K562 (cell line): ENCODE data around the gene SARS2. TPM values are rescaled to one million over a fixed set of nuclear protein-coding genes. Genes with fewer than 3 reads are reported as not detected.

Source experiments
- ATAC-seq: fragments of 200-7000 bp; cut with Tn5 transposase; 3 replicates; pipeline ENCODE4 v1.9.1; 2020; ENCODE audit warnings: moderate library complexity
- BruUV-seq: library from RNA; stranded (reverse); fragments of 400-500 nt; replicated peaks from 2 replicates; lab custom pipeline; 2021; lab: Mats Ljungman, UMichigan
- CTCF ChIA-PET: fragments of 300-600 bp; formaldehyde crosslinking; extraction: SDS; loops from one replicate; lab custom pipeline; 2021; ENCODE audit warnings: low intra/inter-chr PET ratio; lab: Yijun Ruan, JAX
- POLR2A ChIA-PET: fragments of 300-600, 350-650 bp; sonication (Branson Sonifier 250); formaldehyde crosslinking; extraction: SDS; loops from one replicate; lab custom pipeline; 2021; ENCODE audit warnings: antibody characterized with exemption, inconsistent platforms; lab: Yijun Ruan, JAX
- DNase-seq, 4 experiments: peaks; one replicate each; pipeline versions ENCODE4 v3.0.0 to v3.0.0-alpha.2; 2011 to 2018; ENCODE audit warnings: low spot score in 3 of 4, mixed read lengths in 3 of 4; ENCODE audit errors: extremely low read depth in 1 of 4
- FAIRE-seq: peaks from 2 replicates; lab custom pipeline; 2011; peaks lifted over from hg19 to GRCh38; lab: Jason Lieb, UNC
- H2AFZ ChIP-seq: 2 replicates; pipeline ENCODE4 v1.6.0; 2011; ENCODE audit warnings: low read depth, low read length, control low read depth, inconsistent platforms
- H3K27ac ChIP-seq: fragments of 200-600 bp; 3 replicates; pipeline ENCODE4 v1.8.0; 2011; ENCODE audit warnings: low read depth, mild to moderate bottlenecking, control low read depth, inconsistent platforms, low read length, moderate library complexity, mixed read lengths; ENCODE audit errors: extremely low read depth
- H3K27me3 ChIP-seq, 2 experiments: fragments of 300-600 bp in 1 of 2; 2 replicates in 1 of 2; 3 replicates in 1 of 2; pipeline versions ENCODE4 v1.6.0 to v1.8.0; 2011; ENCODE audit warnings: inconsistent platforms in 2 of 2, low read length in 2 of 2, mild to moderate bottlenecking in 1 of 2, mixed read lengths in 1 of 2, moderate library complexity in 1 of 2; ENCODE audit not compliant: control insufficient read depth in 2 of 2, insufficient read depth in 2 of 2
- H3K36me3 ChIP-seq: fragments of 300-600 bp; 3 replicates; pipeline ENCODE4 v1.8.0; 2011; ENCODE audit warnings: mild to moderate bottlenecking, low read length, inconsistent platforms; ENCODE audit not compliant: control insufficient read depth, insufficient read depth
- H3K4me1 ChIP-seq, 2 experiments: fragments of 200-600 bp in 1 of 2; replicated peaks in 1 of 2; 2 replicates in 1 of 2; 3 replicates in 1 of 2; pipeline versions ENCODE4 v1.5.1 to v1.8.0; 2011; ENCODE audit warnings: inconsistent platforms in 2 of 2, low read length in 2 of 2, mild to moderate bottlenecking in 1 of 2, mixed read lengths in 1 of 2, moderate library complexity in 1 of 2; ENCODE audit not compliant: control insufficient read depth in 2 of 2, insufficient read depth in 2 of 2
- H3K4me2 ChIP-seq: 2 replicates; pipeline ENCODE4 v1.6.1; 2011; ENCODE audit warnings: low read length, control low read depth, inconsistent platforms, mixed read lengths; ENCODE audit not compliant: insufficient read depth
- H3K4me3 ChIP-seq: fragments of 200-600 bp; sonication (generic), shearing (Covaris generic); 2 replicates; pipeline ENCODE4 v1.5.1; 2016; ENCODE audit warnings: control low read depth, inconsistent platforms
- H3K79me2 ChIP-seq: fragments of 200-600 bp; 3 replicates; pipeline ENCODE4 v1.8.0; 2011; ENCODE audit warnings: low read length, inconsistent platforms; ENCODE audit not compliant: control insufficient read depth, insufficient read depth
- H3K9ac ChIP-seq, 2 experiments: 2 replicates each; pipeline versions ENCODE4 v1.6.0 to v1.6.1; 2011; ENCODE audit warnings: low read depth in 2 of 2, low read length in 2 of 2, control low read depth in 1 of 2, inconsistent platforms in 1 of 2, mild to moderate bottlenecking in 1 of 2, mixed read lengths in 1 of 2; ENCODE audit not compliant: insufficient read depth in 1 of 2
- H3K9me1 ChIP-seq: one replicate; pipeline ENCODE4 v1.6.0; 2011; ENCODE audit warnings: inconsistent platforms, mild to moderate bottlenecking, low read length, moderate library complexity; ENCODE audit not compliant: control insufficient read depth, insufficient read depth
- H3K9me3 ChIP-seq: replicated peaks from 2 replicates; pipeline ENCODE4 v1.5.1; 2011; ENCODE audit warnings: low read depth, low read length, inconsistent platforms; ENCODE audit not compliant: control insufficient read depth, insufficient read depth
- H4K20me1 ChIP-seq: replicated peaks from 2 replicates; pipeline ENCODE4 v1.6.1; 2011; ENCODE audit warnings: low read length, inconsistent platforms, mixed read lengths; ENCODE audit not compliant: control insufficient read depth, insufficient read depth
- NR2C1 ChIP-seq, 2 experiments: fragments of 450-650 bp; IDR thresholded peaks; 2 replicates each; pipeline ENCODE4 v1.6.1; 2017; ENCODE audit warnings: mild to moderate bottlenecking in 2 of 2, antibody characterized with exemption in 1 of 2, inconsistent platforms in 1 of 2, missing compliant biosample characterization in 1 of 2, missing genetic modification characterization in 1 of 2
- PHF20 ChIP-seq: fragments of 450-650 bp; IDR thresholded peaks from 2 replicates; pipeline ENCODE4 v1.6.1; 2018; ENCODE audit not compliant: partially characterized antibody
- SIX5 ChIP-seq, 2 experiments: IDR thresholded peaks; 2 replicates each; pipeline ENCODE4 v1.6.1; 2011; ENCODE audit warnings: low read length in 2 of 2, borderline replicate concordance in 1 of 2, low read depth in 1 of 2, mild to moderate bottlenecking in 1 of 2, moderate library complexity in 1 of 2; ENCODE audit not compliant: insufficient read depth in 1 of 2
- XRCC3 ChIP-seq: fragments of 450-650 bp; IDR thresholded peaks from 2 replicates; pipeline ENCODE4 v1.6.1; 2017; ENCODE audit warnings: mild to moderate bottlenecking, moderate library complexity
- ZFX ChIP-seq: sonication (generic); formaldehyde crosslinking; IDR thresholded peaks from 2 replicates; pipeline ENCODE4 v1.8.0; 2022; ENCODE audit warnings: mild to moderate bottlenecking, missing genetic modification reagents, moderate library complexity
- WGBS: fragments of 100-300 bp; shearing (Covaris generic); methylation state at CpG from one replicate; pipeline ENCODE4 v1.1.6; 2016; ENCODE audit warnings: low coverage, mixed read lengths; ENCODE audit not compliant: insufficient coverage; ENCODE audit errors: missing lambda C conversion rate; 5-methylcytosine and 5-hydroxymethylcytosine counted together
- in situ Hi-C: fragments of 300-500 bp; cut with MboI; formaldehyde crosslinking; loops from 4 replicates; pipeline ENCODE4 v1.15.0; 2018; ENCODE audit warnings: inconsistent platforms, mixed read lengths
- intact Hi-C: fragments of 100-400 bp; cut with micrococcal nuclease; formaldehyde crosslinking; loops from 2 replicates; pipeline ENCODE4 v1.14.2; 2022
- polyA plus RNA-seq, 8 experiments: library from polyadenylated mRNA; depleted of rRNA in 4 of 8; stranded (reverse) in 5 of 8; unstranded in 3 of 8; fragments of >200 nt; fragmentation: Nextera tagmentation in 2 of 8; fragmentation: Illumina TruSeq in 1 of 8; extraction: Ambion mirVana in 2 of 8; extraction: Trizol in 1 of 8; gene quantifications; 2 replicates each; pipeline versions ENCODE4 v1.2.1 to v1.2.3, GENCODE V29; 2011 to 2014; ENCODE audit warnings: inconsistent platforms in 1 of 8, missing spikeins in 1 of 8
- total RNA-seq, 7 experiments: library from RNA; depleted of rRNA in 6 of 7; stranded (reverse); fragments of >200 nt in 6 of 7; fragmentation: Illumina TruSeq in 2 of 7; extraction: Trizol in 2 of 7; gene quantifications; 2 replicates each; pipeline versions ENCODE4 v1.2.1 to v1.2.3, GENCODE V29; 2011 to 2021; ENCODE audit warnings: low replicate concordance in 1 of 7
- TF ChIP-seq, protein P1 (sequence below): fragments of 450-650 bp; IDR thresholded peaks from 2 replicates; pipeline ENCODE4 v1.6.1; 2016; ENCODE audit warnings: low read depth
- TF ChIP-seq, protein P2 (sequence below): sonication (generic); formaldehyde crosslinking; IDR thresholded peaks from 2 replicates; pipeline ENCODE4 v1.8.0; 2022; ENCODE audit warnings: missing genetic modification reagents, mild to moderate bottlenecking, moderate library complexity, borderline replicate concordance

SARS2 gene
- total and polyA plus RNA-seq, 9 of the 15 experiments (the other 6 are each of a cell fraction or from before 2014, with no cell fraction given): 3.1 to 59.1 (median 31.7) TPM

DNA sequence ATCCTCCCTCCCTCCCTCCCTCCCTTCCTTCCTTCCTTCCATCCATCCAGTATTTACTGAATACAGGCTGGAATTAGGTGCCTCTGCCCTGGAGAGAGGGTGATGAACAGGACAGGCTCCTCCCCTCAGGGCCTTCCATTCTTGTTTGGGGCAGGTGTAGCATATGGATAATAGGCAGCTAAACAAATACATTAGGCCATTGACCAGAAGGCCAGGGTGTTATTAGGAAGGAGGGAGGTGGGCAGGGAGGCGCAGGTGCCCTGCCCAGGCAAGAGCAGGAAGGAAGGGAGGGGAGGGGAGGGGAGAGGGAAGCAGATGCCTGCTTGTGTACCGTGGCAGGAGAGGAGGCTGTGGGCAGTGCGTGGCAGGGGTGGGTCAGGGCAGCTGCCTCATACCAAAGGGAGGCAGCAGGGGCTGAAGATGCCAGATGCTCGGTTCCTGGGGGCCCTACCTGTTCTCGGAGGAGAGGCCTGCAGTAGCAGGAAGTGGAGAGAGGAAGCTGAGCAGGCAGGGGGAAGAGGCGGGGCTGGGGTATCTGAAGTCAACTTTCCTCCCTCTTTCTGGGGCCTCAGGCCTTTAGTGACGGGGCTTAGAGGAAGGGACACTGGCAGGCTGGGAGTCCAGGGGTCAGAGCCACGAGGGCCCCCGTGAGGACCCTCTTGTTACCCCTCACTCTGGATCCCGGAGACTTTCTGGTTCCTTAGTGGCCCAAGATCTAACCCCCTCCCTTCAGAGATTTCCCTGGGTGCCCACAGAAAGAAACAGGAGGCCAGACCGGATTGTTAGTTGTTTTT lies 52.6 kb downstream of the SARS2 start, which contains the start of gene RINL (continued):
- peak; percentile 71 for TF ChIP-seq ZFX (CRISPR knock-in tag)
- no peak for TF ChIP-seq SIX5 (IDR thresholded peaks at IDR 0.05; ENCODE audit: borderline replicate concordance in 1 of 2, insufficient read depth in 1 of 2, low read depth in 1 of 2, low read length in 2 of 2)
- peak; percentile 80 for TF ChIP-seq PHF20

DNA sequence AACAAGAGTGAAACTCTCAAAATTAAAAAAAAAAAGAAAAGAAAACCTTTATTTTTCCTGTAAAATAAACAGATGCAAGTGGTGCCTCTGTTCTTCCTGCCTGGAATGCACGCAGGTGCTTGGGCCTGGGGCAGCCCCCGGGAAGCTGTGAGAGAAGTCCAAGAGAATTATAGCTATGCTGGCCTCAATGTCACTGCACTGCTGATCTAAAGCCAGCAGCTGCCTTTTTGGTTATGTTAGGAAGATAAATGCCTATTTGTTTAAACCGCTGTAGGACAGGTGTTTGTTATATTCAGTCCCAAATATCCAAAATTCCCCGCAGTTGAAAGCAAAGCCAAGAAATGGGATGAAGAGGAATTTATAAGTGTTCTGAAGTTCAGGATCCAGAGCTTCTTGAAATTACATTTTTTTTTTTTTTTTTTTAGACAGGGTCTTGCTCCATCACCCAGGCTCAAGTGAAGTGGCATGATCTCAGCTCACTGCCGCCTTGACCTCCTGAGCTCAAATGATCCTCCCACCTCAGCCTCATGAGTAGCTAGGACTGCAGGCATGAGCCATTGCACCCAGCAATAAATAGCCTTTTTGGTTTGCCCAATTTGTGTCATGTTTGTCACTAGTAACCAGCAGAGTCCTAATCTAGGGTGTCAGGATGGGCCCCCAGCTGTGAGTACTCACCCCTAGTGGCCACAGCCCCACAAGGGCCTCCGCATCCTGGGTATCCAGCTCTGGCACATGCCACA lies 54.7 kb downstream of the SARS2 start:
- Histone ChIP-seq H4K20me1 (no peaks in the 10 kb centered on the region), H3K79me2 (no peaks in the 10 kb centered on the region), H3K4me2 (no peak overlapping the region), H3K4me1 (peaks cover 9 to 36% of the 10 kb centered on the region in 2 experiments; a peak in 4 of 5 replicates), H3K9me1 (no peaks in the 10 kb centered on the region), H3K27ac (no peak overlapping the region), H2AFZ (no peak overlapping the region), H3K9me3 (no peaks in the 10 kb centered on the region), H3K4me3 (no peak overlapping the region), H3K36me3 (no peaks in the 10 kb centered on the region; the same call in 2 of the 3 replicates), H3K27me3 (no peaks in the 10 kb centered on the region), H3K9ac (peak overlapping the region in 1 of 2 experiments; percentile 68; a peak in 2 of 4 replicates)
- no peak for FAIRE-seq
- intact Hi-C loops: no loop called here
- ChIA-PET CTCF (no interaction called here), POLR2A (interaction anchor here (0.6 to 3.9 kb wide), 4 partner anchors 10 to 133 kb away, joined by 3 to 17 read pairs (median 3); no protein-coding TSS in a partner anchor)
- no peak for DNase-seq
- in situ Hi-C loops: no loop called here
- ATAC-seq: peak; percentile 16; the same call in 1 of the 3 replicates
- BruUV-seq: no TSS peak
- WGBS: 69% methylated on average over 6 of the region's 6 CpGs
- TF ChIP-seq, protein P1, sequence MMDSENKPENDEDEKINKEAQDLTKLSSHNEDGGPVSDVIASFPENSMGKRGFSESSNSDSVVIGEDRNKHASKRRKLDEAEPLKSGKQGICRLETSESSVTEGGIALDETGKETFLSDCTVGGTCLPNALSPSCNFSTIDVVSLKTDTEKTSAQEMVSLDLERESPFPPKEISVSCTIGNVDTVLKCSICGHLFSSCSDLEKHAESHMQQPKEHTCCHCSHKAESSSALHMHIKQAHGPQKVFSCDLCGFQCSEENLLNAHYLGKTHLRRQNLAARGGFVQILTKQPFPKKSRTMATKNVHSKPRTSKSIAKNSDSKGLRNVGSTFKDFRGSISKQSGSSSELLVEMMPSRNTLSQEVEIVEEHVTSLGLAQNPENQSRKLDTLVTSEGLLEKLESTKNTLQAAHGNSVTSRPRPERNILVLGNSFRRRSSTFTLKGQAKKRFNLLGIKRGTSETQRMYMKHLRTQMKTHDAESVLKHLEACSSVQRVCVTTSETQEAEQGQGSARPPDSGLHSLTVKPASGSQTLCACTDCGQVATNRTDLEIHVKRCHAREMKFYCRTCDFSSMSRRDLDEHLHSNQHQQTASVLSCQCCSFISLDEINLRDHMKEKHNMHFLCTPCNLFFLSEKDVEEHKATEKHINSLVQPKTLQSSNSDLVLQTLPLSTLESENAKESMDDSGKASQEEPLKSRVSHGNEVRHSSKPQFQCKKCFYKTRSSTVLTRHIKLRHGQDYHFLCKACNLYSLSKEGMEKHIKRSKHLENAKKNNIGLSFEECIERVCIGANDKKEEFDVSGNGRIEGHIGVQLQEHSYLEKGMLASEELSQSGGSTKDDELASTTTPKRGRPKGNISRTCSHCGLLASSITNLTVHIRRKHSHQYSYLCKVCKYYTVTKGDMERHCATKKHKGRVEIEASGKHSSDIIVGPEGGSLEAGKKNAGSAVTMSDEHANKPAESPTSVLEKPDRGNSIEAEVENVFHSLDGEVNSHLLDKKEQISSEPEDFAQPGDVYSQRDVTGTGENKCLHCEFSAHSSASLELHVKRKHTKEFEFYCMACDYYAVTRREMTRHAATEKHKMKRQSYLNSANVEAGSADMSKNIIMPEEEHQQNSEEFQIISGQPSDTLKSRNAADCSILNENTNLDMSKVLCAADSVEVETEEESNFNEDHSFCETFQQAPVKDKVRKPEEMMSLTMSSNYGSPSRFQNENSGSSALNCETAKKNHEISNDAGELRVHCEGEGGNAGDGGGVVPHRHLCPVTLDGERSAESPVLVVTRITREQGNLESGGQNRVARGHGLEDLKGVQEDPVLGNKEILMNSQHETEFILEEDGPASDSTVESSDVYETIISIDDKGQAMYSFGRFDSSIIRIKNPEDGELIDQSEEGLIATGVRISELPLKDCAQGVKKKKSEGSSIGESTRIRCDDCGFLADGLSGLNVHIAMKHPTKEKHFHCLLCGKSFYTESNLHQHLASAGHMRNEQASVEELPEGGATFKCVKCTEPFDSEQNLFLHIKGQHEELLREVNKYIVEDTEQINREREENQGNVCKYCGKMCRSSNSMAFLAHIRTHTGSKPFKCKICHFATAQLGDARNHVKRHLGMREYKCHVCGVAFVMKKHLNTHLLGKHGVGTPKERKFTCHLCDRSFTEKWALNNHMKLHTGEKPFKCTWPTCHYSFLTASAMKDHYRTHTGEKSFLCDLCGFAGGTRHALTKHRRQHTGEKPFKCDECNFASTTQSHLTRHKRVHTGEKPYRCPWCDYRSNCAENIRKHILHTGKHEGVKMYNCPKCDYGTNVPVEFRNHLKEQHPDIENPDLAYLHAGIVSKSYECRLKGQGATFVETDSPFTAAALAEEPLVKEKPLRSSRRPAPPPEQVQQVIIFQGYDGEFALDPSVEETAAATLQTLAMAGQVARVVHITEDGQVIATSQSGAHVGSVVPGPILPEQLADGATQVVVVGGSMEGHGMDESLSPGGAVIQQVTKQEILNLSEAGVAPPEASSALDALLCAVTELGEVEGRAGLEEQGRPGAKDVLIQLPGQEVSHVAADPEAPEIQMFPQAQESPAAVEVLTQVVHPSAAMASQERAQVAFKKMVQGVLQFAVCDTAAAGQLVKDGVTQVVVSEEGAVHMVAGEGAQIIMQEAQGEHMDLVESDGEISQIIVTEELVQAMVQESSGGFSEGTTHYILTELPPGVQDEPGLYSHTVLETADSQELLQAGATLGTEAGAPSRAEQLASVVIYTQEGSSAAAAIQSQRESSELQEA: no peak
- TF ChIP-seq NR2C1 (IDR thresholded peaks at IDR 0.05) (no peak), NR2C1 (tag; IDR thresholded peaks at IDR 0.05) (no peak), XRCC3 (no peak)
- TF ChIP-seq, protein P2, sequence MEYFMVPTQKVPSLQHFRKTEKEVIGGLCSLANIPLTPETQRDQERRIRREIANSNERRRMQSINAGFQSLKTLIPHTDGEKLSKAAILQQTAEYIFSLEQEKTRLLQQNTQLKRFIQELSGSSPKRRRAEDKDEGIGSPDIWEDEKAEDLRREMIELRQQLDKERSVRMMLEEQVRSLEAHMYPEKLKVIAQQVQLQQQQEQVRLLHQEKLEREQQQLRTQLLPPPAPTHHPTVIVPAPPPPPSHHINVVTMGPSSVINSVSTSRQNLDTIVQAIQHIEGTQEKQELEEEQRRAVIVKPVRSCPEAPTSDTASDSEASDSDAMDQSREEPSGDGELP: peak; percentile 44; the same call in 1 of the 2 replicates
